Right lobe of liver (tissue), 6 donors: ENCODE data around the gene GRB2. TPM values are rescaled to one million over a fixed set of nuclear protein-coding genes. Genes with fewer than 3 reads are reported as not detected.
"Not testable (repeated sequence)": the region's sequence is repeated elsewhere in the genome, so short reads cannot be mapped to it uniquely, and the experiment has no call there.

ENCODE experiments used
- ATAC-seq, 4 donors: fragments of 200-7000 bp; cut with Tn5 transposase; one replicate each; pipeline ENCODE4 v1.9.1; 2020; ENCODE audit warnings: mild to moderate bottlenecking in 4 of 4, moderate library complexity in 4 of 4
- DNase-seq, 3 donors: peaks; one replicate each; pipeline ENCODE4 v3.0.0-alpha.2; 2020
- H3K27ac ChIP-seq, 3 donors: fragments of 200-600 bp; one replicate each; pipeline ENCODE4 v1.8.0; 2022
- H3K27me3 ChIP-seq, 2 donors: fragments of 200-600 bp; one replicate each; pipeline ENCODE4 v1.8.0; 2022
- H3K36me3 ChIP-seq, 4 donors: fragments of 200-600 bp; sonication (generic) in 1 of 4; one replicate each; pipeline versions ENCODE4 v1.5.1 to v1.8.0; 2017 to 2022; ENCODE audit warnings: control low read depth in 1 of 4
- H3K4me1 ChIP-seq, 4 donors: fragments of 200-600 bp; sonication (generic) in 1 of 4; one replicate each; pipeline versions ENCODE4 v1.5.1 to v1.8.0; 2017 to 2022; ENCODE audit warnings: control low read depth in 1 of 4
- H3K4me3 ChIP-seq, 3 donors: fragments of 200-600 bp; one replicate each; pipeline ENCODE4 v1.8.0; 2022
- H3K9me3 ChIP-seq, 4 donors: fragments of 200-600 bp; sonication (generic) in 1 of 4; one replicate each; pipeline versions ENCODE4 v1.5.1 to v1.8.0; 2017 to 2022; ENCODE audit warnings: control low read depth in 1 of 4
- CTCF ChIP-seq, 4 donors: fragments of 200-600 bp in 3 of 4; fragments of 450-650 bp in 1 of 4; IDR thresholded peaks; one replicate each; pipeline versions ENCODE4 v1.5.1 to v1.8.0; 2016 to 2022; ENCODE audit warnings: antibody characterized with exemption in 4 of 4, mild to moderate bottlenecking in 2 of 4
- POLR2A ChIP-seq: fragments of 450-650 bp; IDR thresholded peaks from one replicate; pipeline ENCODE4 v1.6.1; 2017; ENCODE audit warnings: antibody characterized with exemption, mild to moderate bottlenecking
- WGBS: methylation state at CpG from one replicate; pipeline ENCODE4 v1.1.6; 2018; ENCODE audit warnings: low coverage, low lambda C conversion rate; ENCODE audit not compliant: insufficient coverage; ENCODE audit errors: missing lambda C conversion rate; 5-methylcytosine and 5-hydroxymethylcytosine counted together
- intact Hi-C, 2 donors: fragments of 100-400 bp; cut with DNase I; formaldehyde crosslinking; loops; one replicate each; pipeline versions ENCODE4 v1.11.2 to v1.14.1; 2022
- total RNA-seq, 6 experiments: library from RNA; depleted of rRNA in 2 of 6; stranded (reverse); fragments of >200 nt in 2 of 6; fragmentation: NEBNext Ultra II Directional in 3 of 6; extraction: Animal tissue kit (Norgen Biotek cat#: 25700) in 3 of 6; gene quantifications; one replicate each; pipeline versions ENCODE4 v1.1.0 to v1.2.4, GENCODE V29; 2016 to 2023
- donor health status: DM: no; HTN: yes; CAD: no.
- donor health status: DM: no; HTN: no; CAD: no.
- donor health status: DM: no; HTN: no; CAD: no.
- donor health status: DM: no; HTN: yes; CAD: no.
- donor health status: DM: no; HTN: yes; CAD: no.

The GRB2 gene
- total RNA-seq, 6 experiments from 2014 or later: 42.4 to 70.5 (median 53.8) TPM

- peaks cover 0 to 26% (median 6%) of the 10 kb centered on the region in 4 donors for H3K4me1 ChIP-seq
- TF ChIP-seq POLR2A (no peak), CTCF (IDR thresholded peaks at IDR 0.05) (no peak)
- intact Hi-C loops: no loop called here
- no peaks in the 10 kb centered on the region for H3K36me3 ChIP-seq
- ATAC-seq (no peak), DNase-seq (no peak)
- no peak overlapping the region for H3K4me3 ChIP-seq
- H3K27ac ChIP-seq: no peak overlapping the region
- H3K9me3 ChIP-seq: no peaks in the 10 kb centered on the region
- no peaks in the 10 kb centered on the region for H3K27me3 ChIP-seq
These were observed 25.2 kb downstream of the GRB2 start for GRCh38 chr17:75380315-75380714.

- ATAC-seq, H3K36me3 ChIP-seq, H3K4me3 ChIP-seq, DNase-seq, H3K9me3 ChIP-seq, H3K27ac ChIP-seq, intact Hi-C loops, H3K27me3 ChIP-seq: not testable (repeated sequence)
- H3K4me1 ChIP-seq: peaks cover 0 to 22% (median 6%) of the 10 kb centered on the region in 4 donors
- WGBS: 69% methylated on average over 1 of the region's 1 CpG
These were observed 26.1 kb downstream of the GRB2 start for GRCh38 chr17:75379426-75379825.

- H3K27ac ChIP-seq: no peak overlapping the region
- DNase-seq: no peak
- H3K36me3 ChIP-seq: no peaks in the 10 kb centered on the region
- H3K4me1 ChIP-seq: peaks cover 0 to 8% (median 0%) of the 10 kb centered on the region in 4 donors
- WGBS: 68% methylated on average over 4 of the region's 4 CpGs
- no peaks in the 10 kb centered on the region for H3K27me3 ChIP-seq
- no peak for ATAC-seq
- TF ChIP-seq POLR2A (no peak), CTCF (IDR thresholded peaks at IDR 0.05) (no peak)
- H3K9me3 ChIP-seq: no peaks in the 10 kb centered on the region
- intact Hi-C loops: no loop called here
- H3K4me3 ChIP-seq: no peak overlapping the region
These were observed 32.2 kb downstream of the GRB2 start for GRCh38 chr17:75373280-75373679.

- no peak overlapping the region for H3K27ac ChIP-seq
- no peak for TF ChIP-seq CTCF (IDR thresholded peaks at IDR 0.05)
- TF ChIP-seq POLR2A: no peak
- no peaks in the 10 kb centered on the region for H3K9me3 ChIP-seq
- WGBS: 88% methylated on average over 5 of the region's 5 CpGs
- DNase-seq: no peak
- no peak for ATAC-seq
- H3K36me3 ChIP-seq: no peaks in the 10 kb centered on the region
- H3K4me3 ChIP-seq: no peak overlapping the region
- intact Hi-C loops: no loop called here
- no peaks in the 10 kb centered on the region for H3K27me3 ChIP-seq
- H3K4me1 ChIP-seq: peaks cover 0 to 9% (median 0%) of the 10 kb centered on the region in 4 donors
These were observed 33.5 kb downstream of the GRB2 start for GRCh38 chr17:75371981-75372380.

GRCh38 chr17:75371339-75371738 lies 34.1 kb downstream of the GRB2 start:
- ATAC-seq (peak in 3 of 4 donors; percentile 31 to 39 (median 34)), DNase-seq (no peak)
- Histone ChIP-seq H3K9me3 (no peaks in the 10 kb centered on the region), H3K4me3 (no peak overlapping the region), H3K36me3 (no peaks in the 10 kb centered on the region), H3K4me1 (peaks cover 0 to 15% (median 0%) of the 10 kb centered on the region in 4 donors), H3K27me3 (no peaks in the 10 kb centered on the region), H3K27ac (no peak overlapping the region)
- no peak for TF ChIP-seq POLR2A
- TF ChIP-seq CTCF (IDR thresholded peaks at IDR 0.05): no peak
- 63% methylated on average over 5 of the region's 6 CpGs for WGBS
- intact Hi-C loops: no loop called here
